GM10266 (cell line): ENCODE results near the gene WAC.

ENCODE experiments used
- DNase-seq: peaks from one replicate; pipeline ENCODE4 v3.0.0; 2012; ENCODE audit errors: extremely low spot score
- CTCF ChIP-seq: IDR thresholded peaks from 2 replicates; pipeline ENCODE4 v1.5.1; 2012; ENCODE audit warnings: mild to moderate bottlenecking, low read depth; ENCODE audit not compliant: control insufficient read depth, insufficient read depth; ENCODE audit errors: missing control alignments

The WAC gene

GRCh38 chr10:28628184-28628893 is 95.4 kb downstream of the WAC start:
- TF ChIP-seq CTCF, result peak; percentile 85
- peak; percentile 55 for DNase-seq

GRCh38 chr10:28631896-28632583 is 99.1 kb downstream of the WAC start:
- TF ChIP-seq CTCF, result no peak
- no peak for DNase-seq

- no peak for TF ChIP-seq CTCF
- DNase-seq, result no peak
Observed at GRCh38 chr10:28632584-28632945, 99.6 kb downstream of the WAC start.

GRCh38 chr10:28633750-28634149 is 100.8 kb downstream of the WAC start:
- DNase-seq, result no peak
- TF ChIP-seq CTCF, result no peak

- no peak for TF ChIP-seq CTCF
- no peak for DNase-seq
Observed at GRCh38 chr10:28637346-28637745, 104.4 kb downstream of the WAC start.

GRCh38 chr10:28638392-28638791 is 105.5 kb downstream of the WAC start:
- no peak for TF ChIP-seq CTCF
- DNase-seq, result no peak

- DNase-seq, result no peak
- no peak for TF ChIP-seq CTCF
Observed at GRCh38 chr10:28640551-28640950, 107.6 kb downstream of the WAC start.
